PC-3 (cell line): Measurements from ENCODE around the gene BMS1.

Experiments used
- CTCF ChIP-seq: fragments of 300-600 bp; sonication (generic); conservative IDR thresholded peaks from 2 replicates; pipeline ENCODE4 v1.5.1; 2017; ENCODE audit warnings: antibody characterized with exemption, low read depth, mild to moderate bottlenecking, low read length
- EZH2 ChIP-seq: fragments of 300-600 bp; sonication (generic); IDR thresholded peaks from one replicate; pipeline ENCODE4 v1.6.1; 2017; ENCODE audit warnings: antibody characterized with exemption, mild to moderate bottlenecking, low read length; ENCODE audit not compliant: unreplicated experiment

GRCh38 chr10:42830237-42830636 lies 47.6 kb downstream of the BMS1 start:
- TF ChIP-seq CTCF (no peak), EZH2 (no peak)
